Transverse colon (tissue), 3 donors: ENCODE results near the gene SVOP.

Source experiments
- EP300 ChIP-seq: sonication (generic); formaldehyde crosslinking; IDR thresholded peaks from one replicate; pipeline ENCODE4 v1.6.1; 2017; ENCODE audit warnings: antibody characterized with exemption, low read depth
- POLR2A ChIP-seq: fragments of 450-650 bp; IDR thresholded peaks from one replicate; pipeline ENCODE4 v1.6.1; 2016; ENCODE audit warnings: antibody characterized with exemption, mild to moderate bottlenecking, moderate library complexity
- TF ChIP-seq, protein P1 (sequence below), 5 experiments: fragments of 200-600 bp in 3 of 5; fragments of 450-650 bp in 2 of 5; sonication (generic) in 3 of 5; IDR thresholded peaks; 1 replicate in 2 of 5; 2 replicates in 3 of 5; pipeline ENCODE4 v1.5.1; 2016 to 2017; ENCODE audit warnings: antibody characterized with exemption in 5 of 5, inconsistent platforms in 3 of 5, mild to moderate bottlenecking in 2 of 5, moderate library complexity in 1 of 5

DNA sequence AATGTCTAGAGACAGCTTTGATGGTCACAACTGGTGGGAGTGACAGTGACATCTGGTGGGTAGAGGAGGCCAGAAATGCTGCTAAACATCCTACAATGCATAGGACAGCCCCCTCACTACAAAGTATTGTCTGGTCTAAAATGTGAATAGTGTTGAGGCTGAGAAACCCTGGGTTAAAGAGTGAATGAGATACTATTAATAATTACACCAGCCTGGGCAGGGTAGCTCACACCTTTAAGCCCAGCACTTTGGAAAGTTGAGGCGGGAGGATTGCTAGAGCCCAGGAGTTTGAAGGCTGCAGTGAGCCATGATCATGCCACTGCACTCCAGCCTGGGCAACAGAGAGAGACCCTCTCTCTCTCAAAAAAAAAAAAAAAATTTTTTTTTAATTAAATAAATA lies 11.1 kb downstream of the SVOP start:
- TF ChIP-seq POLR2A: no peak
- TF ChIP-seq EP300: no peak
- TF ChIP-seq, protein P1, sequence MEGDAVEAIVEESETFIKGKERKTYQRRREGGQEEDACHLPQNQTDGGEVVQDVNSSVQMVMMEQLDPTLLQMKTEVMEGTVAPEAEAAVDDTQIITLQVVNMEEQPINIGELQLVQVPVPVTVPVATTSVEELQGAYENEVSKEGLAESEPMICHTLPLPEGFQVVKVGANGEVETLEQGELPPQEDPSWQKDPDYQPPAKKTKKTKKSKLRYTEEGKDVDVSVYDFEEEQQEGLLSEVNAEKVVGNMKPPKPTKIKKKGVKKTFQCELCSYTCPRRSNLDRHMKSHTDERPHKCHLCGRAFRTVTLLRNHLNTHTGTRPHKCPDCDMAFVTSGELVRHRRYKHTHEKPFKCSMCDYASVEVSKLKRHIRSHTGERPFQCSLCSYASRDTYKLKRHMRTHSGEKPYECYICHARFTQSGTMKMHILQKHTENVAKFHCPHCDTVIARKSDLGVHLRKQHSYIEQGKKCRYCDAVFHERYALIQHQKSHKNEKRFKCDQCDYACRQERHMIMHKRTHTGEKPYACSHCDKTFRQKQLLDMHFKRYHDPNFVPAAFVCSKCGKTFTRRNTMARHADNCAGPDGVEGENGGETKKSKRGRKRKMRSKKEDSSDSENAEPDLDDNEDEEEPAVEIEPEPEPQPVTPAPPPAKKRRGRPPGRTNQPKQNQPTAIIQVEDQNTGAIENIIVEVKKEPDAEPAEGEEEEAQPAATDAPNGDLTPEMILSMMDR (IDR thresholded peaks at IDR 0.05): no peak
